ENCODE data around the gene CPXM2.

CPXM2 gene

GRCh38 chr10:123750901-123751300, 140.7 kb downstream of the CPXM2 start:
- H3K4me3 ChIP-seq (ENCODE audit: low read length), result no peak overlapping the region
- peaks cover 22% of the 10 kb centered on the region for H3K4me1 ChIP-seq (ENCODE audit: insufficient read depth, low read length)
- H3K36me3 ChIP-seq (ENCODE audit: insufficient read depth, low read length), result no peaks in the 10 kb centered on the region
- H3K9ac ChIP-seq (ENCODE audit: low read depth, low read length), result no peak overlapping the region
- 95% methylated on average over 9 of the region's 9 CpGs for WGBS
- H3K27me3 ChIP-seq (ENCODE audit: insufficient read depth, low read length), result no peaks in the 10 kb centered on the region
- H3K27ac ChIP-seq (ENCODE audit: low read depth, low read length), result no peak overlapping the region
- H3K9me3 ChIP-seq (ENCODE audit: insufficient read depth, low read depth, low read length), result peaks cover 4% of the 10 kb centered on the region; the same call in 1 of the 2 replicates

GRCh38 chr10:123748711-123749110, 142.9 kb downstream of the CPXM2 start:
- Histone ChIP-seq H3K4me3 (ENCODE audit: low read length) (no peak overlapping the region), H3K9ac (ENCODE audit: low read depth, low read length) (no peak overlapping the region), H3K36me3 (ENCODE audit: insufficient read depth, low read length) (no peaks in the 10 kb centered on the region), H3K27me3 (ENCODE audit: insufficient read depth, low read length) (no peaks in the 10 kb centered on the region), H3K9me3 (ENCODE audit: insufficient read depth, low read depth, low read length) (peaks cover 4% of the 10 kb centered on the region; the same call in 1 of the 2 replicates), H3K4me1 (ENCODE audit: insufficient read depth, low read length) (peaks cover 5% of the 10 kb centered on the region), H3K27ac (ENCODE audit: low read depth, low read length) (no peak overlapping the region)
- 92% methylated on average over 15 of the region's 15 CpGs for WGBS

GRCh38 chr10:123747426-123747825, 144.2 kb downstream of the CPXM2 start:
- H3K27me3 ChIP-seq (ENCODE audit: insufficient read depth, low read length), result no peaks in the 10 kb centered on the region
- no peaks in the 10 kb centered on the region for H3K36me3 ChIP-seq (ENCODE audit: insufficient read depth, low read length)
- H3K9me3 ChIP-seq (ENCODE audit: insufficient read depth, low read depth, low read length), result peaks cover 4% of the 10 kb centered on the region; the same call in 1 of the 2 replicates
- H3K9ac ChIP-seq (ENCODE audit: low read depth, low read length), result no peak overlapping the region
- H3K27ac ChIP-seq (ENCODE audit: low read depth, low read length), result no peak overlapping the region
- H3K4me1 ChIP-seq (ENCODE audit: insufficient read depth, low read length), result peaks cover 5% of the 10 kb centered on the region
- H3K4me3 ChIP-seq (ENCODE audit: low read length), result no peak overlapping the region
- 95% methylated on average over 3 of the region's 3 CpGs for WGBS

- Histone ChIP-seq H3K9me3 (ENCODE audit: insufficient read depth, low read depth, low read length) (peaks cover 4% of the 10 kb centered on the region; the same call in 1 of the 2 replicates), H3K36me3 (ENCODE audit: insufficient read depth, low read length) (no peaks in the 10 kb centered on the region), H3K27me3 (ENCODE audit: insufficient read depth, low read length) (no peaks in the 10 kb centered on the region), H3K27ac (ENCODE audit: low read depth, low read length) (no peak overlapping the region; the same call in 1 of the 2 replicates), H3K4me1 (ENCODE audit: insufficient read depth, low read length) (peaks cover 5% of the 10 kb centered on the region), H3K4me3 (ENCODE audit: low read length) (no peak overlapping the region), H3K9ac (ENCODE audit: low read depth, low read length) (peak overlapping the region; percentile 10; the same call in 1 of the 2 replicates)
- 54% methylated on average over 8 of the region's 8 CpGs for WGBS
These were observed 144.7 kb downstream of the CPXM2 start for GRCh38 chr10:123746942-123747341.

- H3K36me3 ChIP-seq (ENCODE audit: insufficient read depth, low read length), result no peaks in the 10 kb centered on the region
- H3K9me3 ChIP-seq (ENCODE audit: insufficient read depth, low read depth, low read length), result peaks cover 4% of the 10 kb centered on the region; the same call in 1 of the 2 replicates
- peak overlapping the region; percentile 10; the same call in 1 of the 2 replicates for H3K9ac ChIP-seq (ENCODE audit: low read depth, low read length)
- no peaks in the 10 kb centered on the region for H3K27me3 ChIP-seq (ENCODE audit: insufficient read depth, low read length)
- H3K27ac ChIP-seq (ENCODE audit: low read depth, low read length), result no peak overlapping the region; the same call in 1 of the 2 replicates
- peaks cover 5% of the 10 kb centered on the region for H3K4me1 ChIP-seq (ENCODE audit: insufficient read depth, low read length)
- whole genome bisulfite sequencing, result 57% methylated on average over 7 of the region's 7 CpGs
- no peak overlapping the region for H3K4me3 ChIP-seq (ENCODE audit: low read length)
These were observed 145.1 kb downstream of the CPXM2 start for GRCh38 chr10:123746520-123746919.

- WGBS, result 83% methylated on average over 4 of the region's 4 CpGs
These were observed 145.5 kb downstream of the CPXM2 start for GRCh38 chr10:123746061-123746460.

GRCh38 chr10:123744224-123744536, 147.4 kb downstream of the CPXM2 start:
- H3K9me3 ChIP-seq (ENCODE audit: insufficient read depth, low read depth, low read length), result no peaks in the 10 kb centered on the region

More at GRCh38 chr10:123746061-123746460, 145.5 kb downstream of the CPXM2 start:
- Histone ChIP-seq H3K27ac (ENCODE audit: low read depth, low read length) (no peak overlapping the region), H3K4me1 (ENCODE audit: insufficient read depth, low read length) (peaks cover 5% of the 10 kb centered on the region), H3K27me3 (ENCODE audit: insufficient read depth, low read length) (no peaks in the 10 kb centered on the region), H3K36me3 (ENCODE audit: insufficient read depth, low read length) (no peaks in the 10 kb centered on the region), H3K4me3 (ENCODE audit: low read length) (no peak overlapping the region), H3K9me3 (ENCODE audit: insufficient read depth, low read depth, low read length) (peaks cover 4% of the 10 kb centered on the region; the same call in 1 of the 2 replicates), H3K9ac (ENCODE audit: low read depth, low read length) (no peak overlapping the region)

GRCh38 chr10:123743441-123744223, 148.0 kb downstream of the CPXM2 start:
- no peak overlapping the region for H3K4me3 ChIP-seq (ENCODE audit: low read length)
- H3K27me3 ChIP-seq (ENCODE audit: insufficient read depth, low read length), result no peaks in the 10 kb centered on the region
- H3K9ac ChIP-seq (ENCODE audit: low read depth, low read length), result no peak overlapping the region
- WGBS, result 80% methylated on average over 13 of the region's 13 CpGs
- H3K36me3 ChIP-seq (ENCODE audit: insufficient read depth, low read length), result no peaks in the 10 kb centered on the region
- no peaks in the 10 kb centered on the region for H3K9me3 ChIP-seq (ENCODE audit: insufficient read depth, low read depth, low read length)
- no peak overlapping the region for H3K27ac ChIP-seq (ENCODE audit: low read depth, low read length)
- H3K4me1 ChIP-seq (ENCODE audit: insufficient read depth, low read length), result peaks cover 5% of the 10 kb centered on the region

More at GRCh38 chr10:123744224-123744536, 147.4 kb downstream of the CPXM2 start:
- no peak overlapping the region for H3K27ac ChIP-seq (ENCODE audit: low read depth, low read length)
- H3K9ac ChIP-seq (ENCODE audit: low read depth, low read length), result no peak overlapping the region
- H3K36me3 ChIP-seq (ENCODE audit: insufficient read depth, low read length), result no peaks in the 10 kb centered on the region
- peaks cover 5% of the 10 kb centered on the region for H3K4me1 ChIP-seq (ENCODE audit: insufficient read depth, low read length)
- H3K4me3 ChIP-seq (ENCODE audit: low read length), result no peak overlapping the region
- 88% methylated on average over 5 of the region's 6 CpGs for WGBS
- H3K27me3 ChIP-seq (ENCODE audit: insufficient read depth, low read length), result no peaks in the 10 kb centered on the region

- H3K36me3 ChIP-seq (ENCODE audit: insufficient read depth, low read length), result no peaks in the 10 kb centered on the region
- H3K27me3 ChIP-seq (ENCODE audit: insufficient read depth, low read length), result no peaks in the 10 kb centered on the region
- H3K9me3 ChIP-seq (ENCODE audit: insufficient read depth, low read depth, low read length), result no peaks in the 10 kb centered on the region
- H3K27ac ChIP-seq (ENCODE audit: low read depth, low read length), result no peak overlapping the region
- 87% methylated on average over 10 of the region's 10 CpGs for WGBS
- H3K4me3 ChIP-seq (ENCODE audit: low read length), result no peak overlapping the region
- no peak overlapping the region for H3K9ac ChIP-seq (ENCODE audit: low read depth, low read length)
- H3K4me1 ChIP-seq (ENCODE audit: insufficient read depth, low read length), result peaks cover 5% of the 10 kb centered on the region
These were observed 148.7 kb downstream of the CPXM2 start for GRCh38 chr10:123742751-123743440.

- 91% methylated on average over 5 of the region's 5 CpGs for WGBS
- no peak overlapping the region for H3K27ac ChIP-seq (ENCODE audit: low read depth, low read length)
- no peaks in the 10 kb centered on the region for H3K27me3 ChIP-seq (ENCODE audit: insufficient read depth, low read length)
- H3K9ac ChIP-seq (ENCODE audit: low read depth, low read length), result no peak overlapping the region
- no peaks in the 10 kb centered on the region; the same call in 1 of the 2 replicates for H3K4me1 ChIP-seq (ENCODE audit: insufficient read depth, low read length)
- no peaks in the 10 kb centered on the region for H3K36me3 ChIP-seq (ENCODE audit: insufficient read depth, low read length)
- H3K9me3 ChIP-seq (ENCODE audit: insufficient read depth, low read depth, low read length), result no peaks in the 10 kb centered on the region
- no peak overlapping the region for H3K4me3 ChIP-seq (ENCODE audit: low read length)
These were observed 149.9 kb downstream of the CPXM2 start for GRCh38 chr10:123741711-123742110.

- WGBS, result 88% methylated on average over 7 of the region's 7 CpGs
- Histone ChIP-seq H3K36me3 (ENCODE audit: insufficient read depth, low read length) (no peaks in the 10 kb centered on the region), H3K27ac (ENCODE audit: low read depth, low read length) (no peak overlapping the region), H3K27me3 (ENCODE audit: insufficient read depth, low read length) (no peaks in the 10 kb centered on the region), H3K9me3 (ENCODE audit: insufficient read depth, low read depth, low read length) (no peaks in the 10 kb centered on the region), H3K4me1 (ENCODE audit: insufficient read depth, low read length) (no peaks in the 10 kb centered on the region), H3K4me3 (ENCODE audit: low read length) (no peak overlapping the region), H3K9ac (ENCODE audit: low read depth, low read length) (no peak overlapping the region)
These were observed 150.5 kb downstream of the CPXM2 start for GRCh38 chr10:123741146-123741545.

All from HUES64 (cell line).